NCI-H2196 treated with DMSO at 0.1 percent for 48 hours (cell line): ENCODE results near the gene MEMO1.

ENCODE experiments used
- DNase-seq: peaks from one replicate; lab custom pipeline; 2025; ENCODE audit not compliant: unreplicated experiment; lab: John Stamatoyannopoulos, UW

MEMO1 gene

GRCh38 chr2:31832363-31832762 is 178.4 kb downstream of the MEMO1 start:
- DNase-seq, result no peak

- DNase-seq, result no peak
Measured at GRCh38 chr2:31831585-31831984, 179.2 kb downstream of the MEMO1 start.

- no peak for DNase-seq
Measured at GRCh38 chr2:31828891-31829290, 181.9 kb downstream of the MEMO1 start.

DNA sequence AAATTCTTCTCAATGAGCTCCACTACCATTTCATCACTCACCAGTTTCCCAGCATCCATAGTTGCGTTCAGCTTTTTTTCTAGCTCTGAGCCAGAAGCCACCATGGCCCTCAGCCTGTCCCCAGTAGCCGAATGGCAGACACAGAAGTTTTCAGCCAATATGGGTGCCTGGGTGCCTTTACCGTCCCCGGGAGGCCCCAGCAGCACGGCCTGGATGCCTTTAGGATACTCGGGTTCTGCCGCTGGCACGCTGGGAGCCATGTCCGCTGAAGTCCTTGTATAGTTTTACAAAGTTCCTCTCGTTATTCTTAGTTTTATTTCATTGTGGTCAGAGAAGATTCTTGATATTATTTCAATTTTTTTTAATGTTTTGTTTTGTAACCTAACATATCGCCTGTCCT is 187.2 kb downstream of the MEMO1 start:
- DNase-seq, result no peak

- DNase-seq, result no peak
Measured at GRCh38 chr2:31822587-31822986, 188.2 kb downstream of the MEMO1 start.
